ENCODE results near the gene TBC1D14.

TBC1D14 gene

DNA sequence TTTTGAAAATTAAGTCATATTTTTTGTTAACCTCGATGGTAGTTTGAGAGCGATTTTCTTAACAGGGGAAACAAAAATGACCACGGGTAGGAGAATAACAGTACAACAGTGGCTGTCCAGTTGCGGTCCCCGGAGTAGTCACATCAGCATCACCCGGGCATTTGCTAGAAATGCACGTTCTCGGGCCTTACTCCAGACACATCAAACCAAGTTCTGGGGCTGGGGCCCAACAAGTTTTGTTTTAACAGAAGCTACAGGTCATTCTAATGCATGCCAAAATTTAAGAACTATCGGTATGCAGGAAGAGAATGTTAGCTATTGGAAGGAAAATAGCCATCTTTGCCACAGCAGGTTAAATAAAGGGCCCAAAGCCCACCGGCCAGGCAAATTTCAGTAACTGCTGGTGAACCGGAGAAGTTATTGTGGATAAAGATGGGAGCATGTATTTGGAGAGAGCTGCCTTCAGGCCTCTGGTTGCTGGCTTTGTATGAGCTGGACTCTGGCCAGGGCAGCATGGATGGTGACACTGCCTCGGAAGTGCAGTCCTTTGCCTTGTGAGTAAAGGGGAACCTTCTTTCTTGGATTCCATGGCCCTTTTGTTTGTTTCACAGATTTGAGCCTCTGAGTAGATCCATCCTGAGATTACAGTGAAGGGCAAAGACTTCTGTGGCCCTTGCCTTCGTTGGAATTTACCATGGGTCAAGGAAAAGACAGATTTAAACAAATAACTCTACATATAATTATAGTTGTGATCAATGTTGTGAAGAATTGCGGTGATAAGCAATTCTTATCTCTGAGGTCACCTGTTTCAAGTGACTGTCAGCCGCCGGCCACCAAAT lies 62.1 kb downstream of the TBC1D14 start:
- TF ChIP-seq, protein P1, sequence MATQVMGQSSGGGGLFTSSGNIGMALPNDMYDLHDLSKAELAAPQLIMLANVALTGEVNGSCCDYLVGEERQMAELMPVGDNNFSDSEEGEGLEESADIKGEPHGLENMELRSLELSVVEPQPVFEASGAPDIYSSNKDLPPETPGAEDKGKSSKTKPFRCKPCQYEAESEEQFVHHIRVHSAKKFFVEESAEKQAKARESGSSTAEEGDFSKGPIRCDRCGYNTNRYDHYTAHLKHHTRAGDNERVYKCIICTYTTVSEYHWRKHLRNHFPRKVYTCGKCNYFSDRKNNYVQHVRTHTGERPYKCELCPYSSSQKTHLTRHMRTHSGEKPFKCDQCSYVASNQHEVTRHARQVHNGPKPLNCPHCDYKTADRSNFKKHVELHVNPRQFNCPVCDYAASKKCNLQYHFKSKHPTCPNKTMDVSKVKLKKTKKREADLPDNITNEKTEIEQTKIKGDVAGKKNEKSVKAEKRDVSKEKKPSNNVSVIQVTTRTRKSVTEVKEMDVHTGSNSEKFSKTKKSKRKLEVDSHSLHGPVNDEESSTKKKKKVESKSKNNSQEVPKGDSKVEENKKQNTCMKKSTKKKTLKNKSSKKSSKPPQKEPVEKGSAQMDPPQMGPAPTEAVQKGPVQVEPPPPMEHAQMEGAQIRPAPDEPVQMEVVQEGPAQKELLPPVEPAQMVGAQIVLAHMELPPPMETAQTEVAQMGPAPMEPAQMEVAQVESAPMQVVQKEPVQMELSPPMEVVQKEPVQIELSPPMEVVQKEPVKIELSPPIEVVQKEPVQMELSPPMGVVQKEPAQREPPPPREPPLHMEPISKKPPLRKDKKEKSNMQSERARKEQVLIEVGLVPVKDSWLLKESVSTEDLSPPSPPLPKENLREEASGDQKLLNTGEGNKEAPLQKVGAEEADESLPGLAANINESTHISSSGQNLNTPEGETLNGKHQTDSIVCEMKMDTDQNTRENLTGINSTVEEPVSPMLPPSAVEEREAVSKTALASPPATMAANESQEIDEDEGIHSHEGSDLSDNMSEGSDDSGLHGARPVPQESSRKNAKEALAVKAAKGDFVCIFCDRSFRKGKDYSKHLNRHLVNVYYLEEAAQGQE (IDR thresholded peaks at IDR 0.05; ENCODE audit: insufficient read depth in 1 of 2, low read depth in 2 of 2, low read length in 2 of 2): no peak
- TF ChIP-seq POLR2AphosphoS5 (IDR thresholded peaks at IDR 0.05; ENCODE audit: low read depth, low read length) (no peak), TAF1 (IDR thresholded peaks at IDR 0.05; ENCODE audit: borderline replicate concordance, insufficient read depth, low read length) (no peak), SIN3A (IDR thresholded peaks at IDR 0.05; ENCODE audit: borderline replicate concordance, insufficient read depth, low read length) (no peak), FOXP2 (optimal IDR thresholded peaks at IDR 0.05; ENCODE audit: borderline replicate concordance, extremely low read depth, extremely low read length, insufficient read depth) (no peak)

DNA sequence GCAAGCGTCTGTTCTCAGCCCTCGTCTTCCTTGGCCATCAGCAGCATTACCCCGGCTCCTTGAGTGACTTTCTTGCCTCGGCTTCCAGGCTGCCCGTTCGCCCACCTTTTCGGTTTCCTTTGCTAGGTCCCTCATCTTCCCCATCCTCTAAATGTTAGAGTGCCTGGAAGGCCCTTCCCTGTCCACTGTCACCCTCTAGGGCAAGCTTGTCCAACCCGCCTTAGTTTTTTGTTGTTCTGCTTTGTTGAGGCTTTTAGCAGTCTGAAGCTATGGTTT lies 62.7 kb downstream of the TBC1D14 start:
- TF ChIP-seq, protein P1 (IDR thresholded peaks at IDR 0.05; ENCODE audit: insufficient read depth in 1 of 2, low read depth in 2 of 2, low read length in 2 of 2): no peak
- TF ChIP-seq POLR2AphosphoS5 (IDR thresholded peaks at IDR 0.05; ENCODE audit: low read depth, low read length): no peak
- no peak for TF ChIP-seq FOXP2 (optimal IDR thresholded peaks at IDR 0.05; ENCODE audit: borderline replicate concordance, extremely low read depth, extremely low read length, insufficient read depth)
- TF ChIP-seq TAF1 (IDR thresholded peaks at IDR 0.05; ENCODE audit: borderline replicate concordance, insufficient read depth, low read length): no peak
- TF ChIP-seq SIN3A (IDR thresholded peaks at IDR 0.05; ENCODE audit: borderline replicate concordance, insufficient read depth, low read length): no peak

DNA sequence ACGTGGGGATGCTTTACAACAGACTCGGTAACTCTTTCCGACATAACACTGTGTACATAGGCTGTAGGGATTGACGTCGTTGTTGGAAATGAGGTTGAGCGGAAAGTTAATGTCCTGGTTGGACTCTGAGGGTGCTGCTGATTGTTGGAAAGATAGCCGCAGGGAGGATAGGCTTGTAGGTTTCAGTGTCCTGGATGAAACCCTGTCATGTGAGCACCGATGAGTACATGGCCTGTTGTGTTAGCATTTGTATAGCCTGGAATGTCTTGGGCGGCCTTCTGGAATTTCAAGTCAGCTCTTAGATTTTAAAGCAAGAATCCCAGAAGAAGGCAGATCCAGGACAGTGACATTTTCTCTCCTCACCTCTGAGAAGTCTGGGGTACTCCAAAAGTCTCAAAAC lies 63.3 kb downstream of the TBC1D14 start:
- TF ChIP-seq SIN3A (IDR thresholded peaks at IDR 0.05; ENCODE audit: borderline replicate concordance, insufficient read depth, low read length) (no peak), FOXP2 (optimal IDR thresholded peaks at IDR 0.05; ENCODE audit: borderline replicate concordance, extremely low read depth, extremely low read length, insufficient read depth) (no peak), TAF1 (IDR thresholded peaks at IDR 0.05; ENCODE audit: borderline replicate concordance, insufficient read depth, low read length) (no peak), POLR2AphosphoS5 (IDR thresholded peaks at IDR 0.05; ENCODE audit: low read depth, low read length) (no peak)
- TF ChIP-seq, protein P1 (IDR thresholded peaks at IDR 0.05; ENCODE audit: insufficient read depth in 1 of 2, low read depth in 2 of 2, low read length in 2 of 2): no peak

DNA sequence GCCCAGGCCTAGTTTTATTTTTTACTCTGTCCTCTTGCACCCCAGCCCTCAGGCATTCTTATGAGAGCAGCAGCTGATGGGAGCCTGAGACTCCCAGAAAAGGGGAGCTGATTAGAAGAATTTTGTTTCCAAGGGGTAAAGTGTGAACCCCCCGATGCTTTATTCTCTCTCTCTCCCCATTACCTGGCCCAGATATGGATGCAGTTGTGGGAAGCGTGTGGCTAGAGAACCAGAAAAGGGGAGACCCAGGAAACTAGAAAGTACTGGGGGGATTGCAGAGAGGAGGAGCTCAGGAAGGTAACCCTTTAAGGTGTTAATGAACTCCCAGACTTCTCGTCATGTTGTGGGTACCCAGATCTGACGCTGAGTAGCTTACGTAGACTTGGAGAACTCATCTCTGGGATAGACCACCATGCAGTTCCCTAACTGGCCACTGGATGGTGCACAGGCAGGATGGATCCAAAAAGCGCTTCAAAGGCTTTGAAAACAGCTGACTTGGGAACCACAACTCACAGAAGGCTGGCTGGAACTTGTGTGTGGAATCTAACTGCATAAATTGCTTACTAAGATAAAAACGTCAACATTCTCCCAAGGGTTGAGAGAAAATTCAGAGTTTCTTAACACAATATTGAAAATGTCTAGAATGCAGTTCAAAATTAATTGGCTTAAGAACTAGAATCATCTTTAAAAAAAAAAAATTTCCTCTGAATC lies 64.7 kb downstream of the TBC1D14 start:
- TF ChIP-seq TAF1 (IDR thresholded peaks at IDR 0.05; ENCODE audit: borderline replicate concordance, insufficient read depth, low read length) (no peak), FOXP2 (optimal IDR thresholded peaks at IDR 0.05; ENCODE audit: borderline replicate concordance, extremely low read depth, extremely low read length, insufficient read depth) (no peak), POLR2AphosphoS5 (IDR thresholded peaks at IDR 0.05; ENCODE audit: low read depth, low read length) (no peak), SIN3A (IDR thresholded peaks at IDR 0.05; ENCODE audit: borderline replicate concordance, insufficient read depth, low read length) (no peak)
- TF ChIP-seq, protein P1 (IDR thresholded peaks at IDR 0.05; ENCODE audit: insufficient read depth in 1 of 2, low read depth in 2 of 2, low read length in 2 of 2): no peak

Data from PFSK-1 (cell line).